OCI-LY7 (cell line): ENCODE results near the gene ROR2. TPM values are rescaled to one million over a fixed set of nuclear protein-coding genes. Genes with fewer than 3 reads are reported as not detected.

ENCODE experiments used
- BruUV-seq: library from RNA; stranded (reverse); fragments of 400-500 nt; replicated peaks from 2 replicates; lab custom pipeline; 2021; lab: Mats Ljungman, UMichigan
- CTCF ChIA-PET: fragments of 300-600 bp; sonication (Branson Sonifier 250); formaldehyde crosslinking; loops from one replicate; lab custom pipeline; 2022; ENCODE audit warnings: antibody characterized with exemption; ENCODE audit not compliant: unreplicated experiment; lab: Charles Lee
- POLR2A ChIA-PET: fragments of 300-600 bp; sonication (Branson Sonifier 250); formaldehyde crosslinking; loops from one replicate; lab custom pipeline; 2022; ENCODE audit warnings: antibody characterized with exemption; lab: Charles Lee
- DNase-seq: peaks from one replicate; pipeline ENCODE4 v3.0.0-alpha.2; 2015; ENCODE audit warnings: low spot score
- H2AFZ ChIP-seq: fragments of 200-600 bp; sonication (generic), shearing (Covaris generic); 2 replicates; pipeline ENCODE4 v1.6.1; 2014; ENCODE audit warnings: mild to moderate bottlenecking, antibody characterized with exemption, low read length, moderate library complexity
- H3K27ac ChIP-seq: fragments of 200-600 bp; sonication (generic); 2 replicates; pipeline ENCODE4 v1.5.1; 2014; ENCODE audit warnings: mixed run types, low read depth, mild to moderate bottlenecking, moderate library complexity, low read length, inconsistent platforms; ENCODE audit not compliant: poor library complexity, severe bottlenecking
- H3K36me3 ChIP-seq: fragments of 200-600 bp; sonication (generic); 2 replicates; pipeline ENCODE4 v1.6.1; 2014; ENCODE audit warnings: mild to moderate bottlenecking, antibody characterized with exemption, low read length, moderate library complexity, mixed read lengths; ENCODE audit not compliant: insufficient read depth
- H3K4me1 ChIP-seq: fragments of 200-600 bp; sonication (generic); 2 replicates; pipeline ENCODE4 v1.5.1; 2014; ENCODE audit warnings: mild to moderate bottlenecking, low read length; ENCODE audit not compliant: insufficient read depth, poor library complexity, severe bottlenecking
- H3K4me2 ChIP-seq: fragments of 200-600 bp; sonication (generic); 2 replicates; pipeline ENCODE4 v1.6.1; 2014; ENCODE audit warnings: mild to moderate bottlenecking, low read length
- H3K4me3 ChIP-seq: fragments of 200-600 bp; sonication (generic); 2 replicates; pipeline ENCODE4 v1.5.1; 2014; ENCODE audit warnings: mild to moderate bottlenecking, low read depth, low read length; ENCODE audit not compliant: poor library complexity, severe bottlenecking
- H3K79me2 ChIP-seq: fragments of 200-600 bp; sonication (generic); 2 replicates; pipeline ENCODE4 v1.6.1; 2016; ENCODE audit warnings: low read depth, mild to moderate bottlenecking, low read length, moderate library complexity, mixed read lengths; ENCODE audit not compliant: insufficient read depth
- H3K9me2 ChIP-seq: fragments of 200-600 bp; sonication (generic); 2 replicates; pipeline ENCODE4 v1.6.1; 2016; ENCODE audit warnings: mild to moderate bottlenecking, low read length, mixed read lengths; ENCODE audit not compliant: insufficient read depth
- H3K9me3 ChIP-seq: fragments of 200-600 bp; sonication (generic); 2 replicates; pipeline ENCODE4 v1.6.1; 2014; ENCODE audit warnings: mild to moderate bottlenecking, mixed run types, low read length, mixed read lengths
- H4K20me1 ChIP-seq: fragments of 200-600 bp; sonication (generic); 2 replicates; pipeline ENCODE4 v1.6.1; 2014; ENCODE audit warnings: mild to moderate bottlenecking, antibody characterized with exemption, low read length, moderate library complexity, mixed read lengths; ENCODE audit not compliant: insufficient read depth
- EZH2phosphoT487 ChIP-seq: fragments of 200-600 bp; sonication (generic); IDR thresholded peaks from 2 replicates; pipeline ENCODE4 v1.6.1; 2018; ENCODE audit warnings: low read depth, borderline replicate concordance, mild to moderate bottlenecking, mixed run types, antibody characterized with exemption, low read length, moderate library complexity, mixed read lengths
- intact Hi-C: fragments of 100-400 bp; cut with micrococcal nuclease; formaldehyde crosslinking; loops from one replicate; pipeline ENCODE4 v1.10.0; 2022; ENCODE audit not compliant: unreplicated experiment
- total RNA-seq, 2 experiments: library from RNA; depleted of rRNA in 1 of 2; stranded (reverse); fragments of >200 nt in 1 of 2; shearing (Covaris generic) in 1 of 2; gene quantifications; 2 replicates each; pipeline ENCODE4 v1.2.3, GENCODE V29; 2014 to 2022
- TF ChIP-seq, protein P1 (sequence below): fragments of 200-600 bp; sonication (generic); conservative IDR thresholded peaks from 2 replicates; pipeline ENCODE4 v1.5.1; 2014; ENCODE audit warnings: mild to moderate bottlenecking, antibody characterized with exemption, low read length, moderate library complexity, mixed read lengths

ROR2 gene
- total RNA-seq, 2 experiments from 2014 or later: 0.10 to 0.19 TPM

GRCh38 chr9:91658513-91659105, 291.4 kb downstream of the ROR2 start:
- Histone ChIP-seq H3K4me3 (no peak overlapping the region), H2AFZ (no peak overlapping the region), H3K4me1 (no peaks in the 10 kb centered on the region), H3K4me2 (no peak overlapping the region), H3K27ac (no peak overlapping the region), H3K36me3 (no peaks in the 10 kb centered on the region), H4K20me1 (no peaks in the 10 kb centered on the region), H3K9me3 (no peaks in the 10 kb centered on the region), H3K9me2 (no peaks in the 10 kb centered on the region), H3K79me2 (no peaks in the 10 kb centered on the region)
- BruUV-seq: no TSS peak
- TF ChIP-seq, protein P1, sequence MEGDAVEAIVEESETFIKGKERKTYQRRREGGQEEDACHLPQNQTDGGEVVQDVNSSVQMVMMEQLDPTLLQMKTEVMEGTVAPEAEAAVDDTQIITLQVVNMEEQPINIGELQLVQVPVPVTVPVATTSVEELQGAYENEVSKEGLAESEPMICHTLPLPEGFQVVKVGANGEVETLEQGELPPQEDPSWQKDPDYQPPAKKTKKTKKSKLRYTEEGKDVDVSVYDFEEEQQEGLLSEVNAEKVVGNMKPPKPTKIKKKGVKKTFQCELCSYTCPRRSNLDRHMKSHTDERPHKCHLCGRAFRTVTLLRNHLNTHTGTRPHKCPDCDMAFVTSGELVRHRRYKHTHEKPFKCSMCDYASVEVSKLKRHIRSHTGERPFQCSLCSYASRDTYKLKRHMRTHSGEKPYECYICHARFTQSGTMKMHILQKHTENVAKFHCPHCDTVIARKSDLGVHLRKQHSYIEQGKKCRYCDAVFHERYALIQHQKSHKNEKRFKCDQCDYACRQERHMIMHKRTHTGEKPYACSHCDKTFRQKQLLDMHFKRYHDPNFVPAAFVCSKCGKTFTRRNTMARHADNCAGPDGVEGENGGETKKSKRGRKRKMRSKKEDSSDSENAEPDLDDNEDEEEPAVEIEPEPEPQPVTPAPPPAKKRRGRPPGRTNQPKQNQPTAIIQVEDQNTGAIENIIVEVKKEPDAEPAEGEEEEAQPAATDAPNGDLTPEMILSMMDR: no peak
- no peak for TF ChIP-seq EZH2phosphoT487
- intact Hi-C loops: no loop called here
- ChIA-PET CTCF (interaction anchor here (0.5 kb wide), 1 partner anchor 24 kb away, joined by 3 read pairs; no protein-coding TSS in a partner anchor), POLR2A (interaction anchor here (0.6 kb wide), 1 partner anchor 64 kb away, joined by 3 read pairs; no protein-coding TSS in a partner anchor)
- DNase-seq: no peak

DNA sequence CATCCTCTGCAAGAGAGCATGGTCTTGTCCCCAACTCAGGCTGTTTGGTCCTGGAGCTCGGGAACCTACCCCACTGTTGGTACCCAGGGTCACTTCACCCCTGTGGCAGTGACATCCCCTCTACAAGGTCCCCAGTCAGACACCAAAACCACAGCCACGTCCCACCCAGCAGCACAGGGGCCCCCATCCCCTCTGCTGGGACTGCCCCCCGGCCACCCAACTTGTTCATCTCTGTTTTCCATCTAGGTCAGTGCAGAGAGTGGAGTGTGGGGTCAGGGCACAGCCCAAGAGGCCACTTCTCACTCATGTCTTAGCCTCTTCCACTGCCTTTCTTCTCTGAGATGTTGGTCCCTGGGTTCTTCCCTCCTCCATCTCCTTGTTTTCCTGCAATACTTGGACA, 292.5 kb downstream of the ROR2 start:
- DNase-seq: no peak
- POLR2A ChIA-PET: no interaction called here
- H4K20me1 ChIP-seq: no peaks in the 10 kb centered on the region
- no TSS peak for BruUV-seq
- H3K4me3 ChIP-seq: no peak overlapping the region
- no peak overlapping the region for H3K4me2 ChIP-seq
- H3K4me1 ChIP-seq: no peaks in the 10 kb centered on the region
- no peaks in the 10 kb centered on the region for H3K36me3 ChIP-seq
- no peak overlapping the region for H2AFZ ChIP-seq
- no peak overlapping the region for H3K27ac ChIP-seq
- intact Hi-C loops: no loop called here
- TF ChIP-seq EZH2phosphoT487: no peak
- TF ChIP-seq, protein P1: no peak
- no peaks in the 10 kb centered on the region for H3K79me2 ChIP-seq
- no peaks in the 10 kb centered on the region for H3K9me3 ChIP-seq
- H3K9me2 ChIP-seq: no peaks in the 10 kb centered on the region
- CTCF ChIA-PET: no interaction called here

GRCh38 chr9:91655658-91656057, 294.4 kb downstream of the ROR2 start:
- H3K79me2 ChIP-seq: no peaks in the 10 kb centered on the region
- no peaks in the 10 kb centered on the region for H3K36me3 ChIP-seq
- BruUV-seq: no TSS peak
- TF ChIP-seq, protein P1: no peak
- TF ChIP-seq EZH2phosphoT487: no peak
- no peaks in the 10 kb centered on the region for H3K9me3 ChIP-seq
- no peak overlapping the region for H3K4me2 ChIP-seq
- H2AFZ ChIP-seq: no peak overlapping the region
- no peak overlapping the region for H3K27ac ChIP-seq
- intact Hi-C loops: no loop called here
- ChIA-PET CTCF (no interaction called here), POLR2A (no interaction called here)
- H3K4me1 ChIP-seq: no peaks in the 10 kb centered on the region
- no peaks in the 10 kb centered on the region for H4K20me1 ChIP-seq
- H3K9me2 ChIP-seq: no peaks in the 10 kb centered on the region
- no peak for DNase-seq
- H3K4me3 ChIP-seq: no peak overlapping the region
